Stimulated activated CD4-positive, alpha-beta T cell treated with anti-CD3 and anti-CD28 coated beads, Interleukin-4, amount 100 ng/mL, for 24 hours (primary cell): ENCODE data around the gene CCDC81.
"Not testable (repeated sequence)": the region's sequence is repeated elsewhere in the genome, so short reads cannot be mapped to it uniquely, and the experiment has no call there.

ENCODE experiments used
- DNase-seq: peaks from one replicate; pipeline ENCODE4 v3.0.0-alpha.2; 2020

Gene CCDC81

GRCh38 chr11:86390487-86390886 is 15.8 kb downstream of the CCDC81 start:
- no peak for DNase-seq

- DNase-seq = no peak
Observed at GRCh38 chr11:86395061-86395551, 20.4 kb downstream of the CCDC81 start.

GRCh38 chr11:86396396-86396795 is 21.7 kb downstream of the CCDC81 start:
- no peak for DNase-seq

- DNase-seq = no peak
Observed at GRCh38 chr11:86397351-86397750, 22.7 kb downstream of the CCDC81 start.

- no peak for DNase-seq
Observed at GRCh38 chr11:86398106-86398505, 23.4 kb downstream of the CCDC81 start.

GRCh38 chr11:86403458-86403857 is 28.8 kb downstream of the CCDC81 start:
- no peak for DNase-seq

- no peak for DNase-seq
Observed at GRCh38 chr11:86408845-86409244, 34.2 kb downstream of the CCDC81 start.

GRCh38 chr11:86414032-86414431 is 39.3 kb downstream of the CCDC81 start:
- no peak for DNase-seq

GRCh38 chr11:86415026-86415425 is 40.3 kb downstream of the CCDC81 start:
- no peak for DNase-seq

- no peak for DNase-seq
Observed at GRCh38 chr11:86416494-86416893, 41.8 kb downstream of the CCDC81 start.

- not testable (repeated sequence) for DNase-seq
Observed at GRCh38 chr11:86416951-86417350, 42.3 kb downstream of the CCDC81 start.

- DNase-seq = no peak
Observed at GRCh38 chr11:86418106-86418505, 43.4 kb downstream of the CCDC81 start.

- no peak for DNase-seq
Observed at GRCh38 chr11:86418513-86418912, 43.8 kb downstream of the CCDC81 start.

- no peak for DNase-seq
Observed at GRCh38 chr11:86418917-86419316, 44.2 kb downstream of the CCDC81 start.

GRCh38 chr11:86421946-86422345 is 47.3 kb downstream of the CCDC81 start:
- DNase-seq = no peak

GRCh38 chr11:86422371-86422770 is 47.7 kb downstream of the CCDC81 start:
- no peak for DNase-seq

- DNase-seq = not testable (repeated sequence)
Observed at GRCh38 chr11:86423488-86423887, 48.8 kb downstream of the CCDC81 start.

- no peak for DNase-seq
Observed at GRCh38 chr11:86427441-86427840, 52.8 kb downstream of the CCDC81 start.

GRCh38 chr11:86431258-86431657 is 56.6 kb downstream of the CCDC81 start:
- peak; percentile 6 for DNase-seq

- not testable (repeated sequence) for DNase-seq
Observed at GRCh38 chr11:86433361-86434095, 58.8 kb downstream of the CCDC81 start.

GRCh38 chr11:86435711-86436110 is 61.0 kb downstream of the CCDC81 start:
- DNase-seq = no peak

- DNase-seq = no peak
Observed at GRCh38 chr11:86438685-86439084, 64.0 kb downstream of the CCDC81 start.

GRCh38 chr11:86440305-86440716 is 65.6 kb downstream of the CCDC81 start:
- DNase-seq = no peak

GRCh38 chr11:86440843-86441242 is 66.2 kb downstream of the CCDC81 start:
- DNase-seq = no peak

GRCh38 chr11:86442420-86442819 is 67.7 kb downstream of the CCDC81 start:
- DNase-seq = no peak
